NCI-H1417 treated with DMSO at 0.1 percent for 48 hours (cell line): ENCODE measurements around the gene KSR1.

Experiments used
- DNase-seq: peaks from one replicate; lab custom pipeline; 2025; lab: John Stamatoyannopoulos, UW

The KSR1 gene

DNA sequence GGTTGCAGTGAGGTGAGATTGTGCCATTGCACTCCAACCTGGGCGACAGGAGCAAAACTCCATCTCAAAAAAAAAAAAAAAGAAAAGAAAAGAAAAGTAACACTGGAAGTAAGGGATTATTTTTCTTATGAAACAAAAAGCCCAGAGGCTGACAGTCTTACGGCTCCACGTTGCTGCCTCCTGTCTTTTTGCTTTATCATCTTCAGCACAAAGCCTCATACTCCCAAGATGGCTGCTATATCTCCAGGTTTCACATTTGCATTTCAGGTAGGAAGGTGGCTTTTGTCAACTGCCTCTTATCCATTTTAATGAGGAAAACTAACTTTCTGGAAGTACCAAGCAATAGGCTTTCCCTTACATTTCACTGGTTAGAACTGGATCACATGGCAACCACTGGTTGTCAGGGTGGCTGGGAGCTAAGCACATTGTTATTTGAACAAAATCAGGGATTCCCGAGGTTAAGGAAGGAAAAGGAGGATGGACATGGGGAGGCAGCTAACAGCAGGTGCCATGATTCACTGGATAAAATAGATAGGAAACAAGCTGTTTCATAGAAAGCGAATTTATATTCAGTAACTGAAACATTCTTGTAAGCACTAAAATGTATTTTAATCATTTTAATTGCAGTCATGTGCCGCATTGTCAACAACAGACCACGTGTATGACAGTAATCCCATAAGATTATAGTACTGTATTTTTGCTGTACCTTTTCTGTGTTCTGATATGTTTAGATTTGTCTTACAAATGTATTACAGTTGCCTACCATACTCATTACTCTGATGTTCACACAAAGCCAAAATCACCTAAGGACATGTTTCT is 58.6 kb downstream of the KSR1 start:
- DNase-seq, result no peak

DNA sequence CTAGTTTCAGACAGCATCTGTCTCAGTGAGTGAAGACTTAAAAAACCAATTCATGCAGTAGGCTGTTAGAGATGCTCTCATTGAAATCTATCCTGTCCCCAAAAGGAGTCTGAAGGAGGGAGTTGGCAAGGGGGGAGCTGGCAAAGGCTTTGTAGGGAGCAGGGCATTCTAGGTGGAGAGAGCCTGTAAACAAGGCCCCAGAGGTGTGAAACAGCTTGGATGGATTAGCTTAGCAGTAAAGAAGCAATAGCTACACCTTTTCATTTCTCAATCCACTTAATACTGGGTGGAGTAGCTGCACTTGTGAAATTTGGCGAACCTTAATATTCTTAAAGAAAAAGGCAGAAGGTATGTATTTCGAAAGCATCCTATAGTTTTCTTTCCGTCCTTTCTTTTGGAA is 61.8 kb downstream of the KSR1 start:
- no peak for DNase-seq

DNA sequence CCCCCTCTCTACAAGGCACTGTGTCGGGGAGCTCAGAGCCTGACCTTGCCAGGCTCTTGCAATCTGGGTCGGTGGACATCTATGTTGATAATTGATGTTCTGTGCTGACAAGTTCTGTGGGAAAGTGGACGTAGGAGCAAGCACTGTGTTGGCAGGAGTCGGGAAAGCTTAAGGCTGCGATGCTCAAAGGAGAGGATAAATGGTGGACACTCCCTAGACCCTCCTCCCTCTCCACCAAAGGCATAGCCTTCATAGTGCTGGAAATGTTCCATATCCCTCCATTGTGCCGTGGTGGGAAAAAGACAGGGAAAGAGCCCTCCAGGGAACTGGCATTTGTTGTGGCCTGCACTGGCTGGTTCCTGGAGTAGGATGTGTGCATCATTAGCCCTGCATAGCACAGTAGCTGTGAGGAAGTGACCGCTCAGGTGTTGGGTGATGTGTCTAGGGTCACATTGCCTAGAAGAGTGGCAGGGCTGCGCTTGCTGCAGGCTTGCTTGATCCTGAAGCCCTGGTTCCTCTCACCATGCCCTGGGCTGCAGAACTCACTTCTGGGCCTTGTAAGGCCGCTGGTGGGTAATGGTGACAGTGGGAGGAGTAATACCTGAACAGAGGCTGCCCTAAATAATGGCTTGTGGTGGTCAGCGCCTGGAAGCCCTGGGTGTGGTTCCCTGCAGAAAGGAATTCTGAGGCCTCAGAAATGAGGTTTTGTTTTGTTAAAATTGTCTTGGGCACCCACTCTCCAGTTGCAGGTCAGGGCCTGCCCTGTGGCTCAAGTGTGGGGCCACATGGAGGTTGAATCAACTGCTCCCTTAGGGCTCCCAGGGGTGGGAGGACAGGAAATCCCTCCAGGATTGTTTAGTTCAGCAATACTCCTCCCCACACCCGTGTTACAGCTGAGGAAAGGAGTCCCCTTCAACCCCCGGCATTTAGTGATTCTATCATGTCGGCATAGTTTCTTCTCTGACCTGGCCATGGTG is 62.6 kb downstream of the KSR1 start:
- DNase-seq, result no peak

DNA sequence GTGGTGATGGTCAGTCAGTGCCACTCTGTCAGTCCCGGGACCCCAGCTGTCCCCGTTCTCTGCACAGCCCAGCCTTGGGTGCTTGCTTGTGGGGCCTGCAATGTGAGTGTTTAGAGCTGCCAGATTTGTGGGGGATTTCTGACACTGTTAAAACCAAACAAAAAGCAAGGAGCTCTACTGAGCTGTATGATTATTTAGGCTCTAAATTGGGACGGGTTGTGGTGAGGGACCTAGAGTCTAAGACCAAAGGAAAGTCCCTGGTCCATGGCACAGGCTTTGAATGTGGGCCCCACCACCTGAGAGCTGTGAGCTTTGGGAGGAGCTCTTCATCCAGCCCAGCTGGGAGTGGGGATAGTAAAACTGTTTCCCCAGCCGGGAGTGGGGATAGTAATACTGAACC is 63.3 kb downstream of the KSR1 start:
- DNase-seq, result no peak

DNA sequence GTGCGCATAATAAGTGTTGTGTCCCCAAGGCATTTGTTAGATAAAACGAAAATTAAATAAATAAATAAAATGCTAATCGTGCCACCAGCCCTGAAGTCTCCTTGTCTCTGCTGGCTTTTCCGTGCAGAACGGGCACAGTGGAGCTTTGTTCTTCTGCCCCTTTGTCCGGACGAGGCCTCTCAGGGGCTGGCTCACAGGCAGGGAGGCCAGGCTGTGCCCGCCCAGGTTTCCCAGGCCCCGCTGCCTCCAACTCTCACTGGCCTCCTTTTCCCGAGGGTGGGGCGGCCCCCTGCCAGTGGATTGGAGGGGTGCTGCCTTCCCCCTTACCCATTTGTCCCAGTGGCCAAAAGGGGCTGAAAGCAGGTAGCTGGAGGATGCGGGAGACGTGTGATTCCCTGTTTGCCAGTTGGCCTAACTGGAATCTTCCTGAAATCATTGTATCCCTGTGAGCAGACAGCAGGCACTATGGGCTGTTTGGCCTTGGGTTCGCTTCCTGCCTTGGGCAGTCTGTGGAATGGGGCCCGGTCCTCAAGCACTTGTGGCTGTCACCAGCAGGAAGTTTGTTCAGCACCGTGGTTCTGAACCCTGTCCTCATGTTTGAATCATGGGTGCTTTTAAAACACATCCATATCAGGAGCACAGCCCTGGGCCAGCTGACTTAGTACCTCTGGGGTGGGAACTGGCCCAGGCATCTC is 64.4 kb downstream of the KSR1 start:
- no peak for DNase-seq

DNA sequence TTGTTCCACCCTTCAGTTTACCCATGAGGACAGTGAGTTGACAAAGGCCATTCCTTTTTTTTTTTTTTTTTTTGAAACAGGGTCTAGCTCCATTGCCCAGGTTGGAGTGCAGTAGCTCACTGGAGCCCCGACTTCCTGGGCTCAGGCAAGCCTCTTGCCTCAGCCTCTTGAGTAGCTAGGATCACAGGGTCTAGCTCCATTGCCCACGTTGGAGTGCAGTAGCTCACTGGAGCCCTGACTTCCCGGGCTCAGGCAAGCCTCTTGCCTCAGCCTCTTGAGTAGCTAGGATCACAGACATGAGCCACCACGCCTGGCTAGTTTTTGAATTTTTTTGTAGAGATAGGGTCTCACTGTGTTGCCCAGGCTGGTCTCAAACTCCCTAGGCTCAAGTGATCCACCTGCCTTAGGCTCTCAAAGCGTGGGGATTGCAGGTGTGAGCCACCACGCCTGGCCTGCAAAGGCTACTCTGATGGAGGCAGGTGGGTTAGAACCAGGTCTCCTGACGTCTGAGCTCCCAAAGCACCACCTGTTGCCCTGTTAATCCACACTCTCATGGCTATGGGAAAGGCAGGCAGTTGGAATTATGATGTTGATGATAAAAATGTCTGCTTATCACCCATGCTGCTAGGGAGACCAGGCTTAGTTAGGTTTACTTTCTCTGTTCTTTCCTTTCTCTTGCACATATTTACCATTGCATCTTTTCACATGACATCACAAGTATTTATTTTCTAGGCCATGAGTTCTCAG is 65.2 kb downstream of the KSR1 start:
- DNase-seq, result no peak

DNA sequence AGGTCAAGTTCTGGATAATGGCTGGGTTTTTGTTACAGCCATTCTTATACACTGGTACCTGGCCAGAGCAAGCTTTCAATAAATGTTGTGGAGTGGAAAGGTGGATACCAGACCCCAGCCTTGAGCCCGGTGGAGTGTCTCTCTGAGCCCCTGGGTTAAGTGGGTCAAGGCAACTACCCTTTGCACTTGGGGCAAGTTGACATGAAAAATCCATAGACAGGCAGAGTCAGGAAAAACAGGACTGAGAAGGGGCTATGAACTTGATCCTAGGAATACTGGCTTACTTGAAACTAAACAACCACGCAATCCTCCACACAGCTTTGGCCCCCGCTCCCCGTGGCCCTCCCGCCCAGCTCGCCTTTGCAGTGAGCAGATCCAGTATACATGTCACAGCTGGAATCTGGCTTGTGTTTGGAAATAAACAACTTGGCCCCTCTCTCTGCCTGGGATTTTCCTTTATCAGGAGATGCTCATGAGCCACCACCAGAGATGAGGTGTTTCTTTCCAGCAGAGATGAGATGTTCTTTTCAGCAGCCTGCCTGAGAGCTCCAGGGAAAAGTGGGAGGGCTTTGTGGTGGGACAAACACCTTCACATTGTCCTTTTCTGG is 65.9 kb downstream of the KSR1 start:
- no peak for DNase-seq

DNA sequence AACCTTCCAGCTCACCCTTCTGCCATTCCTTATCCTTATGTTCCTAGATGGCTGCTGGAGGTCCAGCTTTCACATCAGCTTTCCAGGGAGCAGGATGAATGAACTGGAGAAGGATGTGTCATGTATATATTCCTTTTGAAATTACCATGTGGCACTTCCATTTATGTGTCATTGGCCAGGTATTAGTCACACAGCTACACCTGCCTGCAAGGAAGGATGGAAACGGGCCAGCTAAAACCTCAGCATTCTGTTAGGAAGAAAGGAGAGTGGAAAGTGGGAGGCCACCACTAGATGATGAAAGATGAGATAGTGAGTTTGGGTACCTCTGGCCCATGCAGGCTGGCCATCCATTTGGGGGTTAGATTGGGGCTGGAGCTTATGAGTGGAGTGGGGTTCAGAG is 67.5 kb downstream of the KSR1 start:
- DNase-seq, result no peak

DNA sequence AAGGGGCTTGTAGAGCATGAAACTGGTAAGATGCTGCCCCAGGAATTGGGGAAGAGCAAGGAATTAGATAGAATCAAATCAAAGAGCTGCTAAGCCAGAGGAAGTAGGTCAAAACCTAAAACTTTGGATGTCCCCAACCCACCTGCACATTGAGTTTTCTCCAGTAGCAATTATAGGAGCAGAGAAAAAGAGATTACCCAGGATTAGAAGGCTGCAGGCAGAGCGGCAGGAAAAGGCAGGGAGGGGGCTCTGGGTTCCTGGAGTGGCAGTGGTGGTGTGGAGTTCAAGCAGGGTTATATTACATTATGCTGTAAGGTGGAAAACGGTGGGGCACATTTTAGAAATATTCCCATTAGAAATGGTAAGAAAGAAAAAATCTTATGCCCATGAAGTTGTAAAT is 68.3 kb downstream of the KSR1 start:
- no peak for DNase-seq

DNA sequence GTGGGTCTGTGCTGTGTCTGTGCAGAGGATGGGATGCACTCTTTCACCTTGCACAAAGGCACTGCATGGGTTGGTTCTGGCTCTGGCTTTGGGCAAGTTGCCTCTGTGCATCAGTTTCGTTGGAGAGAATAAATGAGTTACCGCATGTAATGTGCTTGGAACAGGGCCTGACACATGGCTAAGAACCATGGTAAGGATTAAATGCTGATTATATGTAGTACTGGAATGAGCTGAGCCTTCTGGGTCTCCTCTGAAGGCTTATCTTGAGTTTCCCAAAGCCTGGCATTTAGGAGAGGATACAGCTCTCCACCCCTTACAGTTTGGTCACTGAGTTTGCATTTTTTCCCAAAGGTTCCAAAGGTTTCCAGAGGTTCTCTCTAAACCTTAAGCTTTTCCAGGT is 69.1 kb downstream of the KSR1 start:
- no peak for DNase-seq

DNA sequence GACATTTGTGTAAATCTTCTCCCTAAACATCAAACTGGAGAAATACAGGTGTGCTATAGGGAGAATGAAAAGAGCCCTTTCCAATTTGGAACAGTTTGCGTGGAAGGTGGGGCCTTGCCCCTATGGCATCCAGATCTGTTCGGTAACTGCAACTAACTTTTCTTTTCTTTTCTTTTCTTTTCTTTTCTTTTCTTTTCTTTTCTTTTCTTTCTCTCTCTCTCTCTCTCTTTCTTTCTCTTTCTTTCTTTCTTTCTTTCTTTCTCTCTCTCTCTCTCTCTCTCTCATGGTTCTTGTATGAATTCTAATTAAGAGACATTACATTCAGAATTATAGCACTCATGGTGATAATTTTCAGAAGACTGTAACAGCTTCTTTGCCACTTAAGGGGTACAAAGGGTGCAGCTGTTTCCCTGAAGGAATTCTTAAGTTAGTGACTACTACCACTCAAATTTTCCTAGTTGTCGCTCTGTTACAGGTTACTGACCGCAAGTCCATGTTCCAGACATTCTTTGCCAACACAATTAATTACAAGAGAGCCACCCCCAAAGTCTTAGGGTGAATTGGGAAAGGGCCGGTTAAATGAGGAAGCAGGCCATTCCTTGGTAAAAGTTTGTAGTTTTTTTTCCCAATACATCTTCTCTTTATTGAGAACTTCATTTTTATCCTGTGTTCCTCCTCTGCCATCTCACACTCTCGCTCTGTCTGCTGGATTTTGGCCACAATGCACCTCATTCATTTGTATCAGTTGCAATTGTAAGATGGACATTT is 69.8 kb downstream of the KSR1 start:
- no peak for DNase-seq

DNA sequence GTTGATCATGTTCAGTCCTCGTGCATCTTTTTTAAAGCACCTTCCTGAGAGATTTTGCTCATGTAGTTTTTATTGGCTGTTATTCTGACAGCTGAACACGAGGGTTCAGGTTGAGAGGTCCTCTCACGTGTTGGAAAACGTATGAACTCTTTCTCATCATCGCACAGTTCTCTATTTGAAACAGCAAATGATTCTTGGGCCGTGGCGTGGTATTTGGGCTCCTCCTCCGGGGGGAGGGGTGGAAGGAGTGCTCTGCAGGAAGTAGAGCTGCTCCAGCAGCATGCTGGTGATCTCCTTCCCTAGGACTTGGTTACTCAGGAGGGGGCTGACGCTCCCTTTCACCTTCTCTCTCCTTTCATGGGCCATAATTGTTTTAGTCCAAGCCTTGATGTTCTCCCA is 70.4 kb downstream of the KSR1 start:
- DNase-seq, result no peak

DNA sequence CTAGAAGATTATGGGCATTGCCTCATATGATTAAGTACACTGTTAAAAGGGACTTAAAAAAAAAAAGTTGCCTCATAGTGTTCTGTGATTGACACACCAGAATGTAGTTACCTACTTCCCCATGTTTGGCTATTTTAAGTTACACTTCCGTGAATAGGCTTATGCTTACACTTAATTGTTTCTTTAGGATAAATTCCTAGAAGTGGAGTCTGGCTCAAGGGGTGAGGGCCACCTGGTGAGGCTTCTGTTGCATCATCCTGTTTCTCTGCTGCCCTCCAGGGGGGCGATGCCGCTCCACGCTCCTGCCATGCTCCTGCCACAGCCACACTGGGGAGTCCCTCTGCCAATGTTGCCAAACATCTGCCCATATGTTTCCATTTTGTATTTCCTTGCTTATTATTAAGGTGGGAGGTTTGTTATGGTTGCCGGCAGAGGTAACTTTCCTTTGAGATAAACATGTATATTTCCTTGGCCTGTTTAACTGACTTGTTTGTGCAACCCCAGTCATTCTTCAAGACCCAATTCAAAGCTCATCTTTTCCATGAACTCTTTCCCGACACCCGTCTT is 73.1 kb downstream of the KSR1 start:
- no peak for DNase-seq

DNA sequence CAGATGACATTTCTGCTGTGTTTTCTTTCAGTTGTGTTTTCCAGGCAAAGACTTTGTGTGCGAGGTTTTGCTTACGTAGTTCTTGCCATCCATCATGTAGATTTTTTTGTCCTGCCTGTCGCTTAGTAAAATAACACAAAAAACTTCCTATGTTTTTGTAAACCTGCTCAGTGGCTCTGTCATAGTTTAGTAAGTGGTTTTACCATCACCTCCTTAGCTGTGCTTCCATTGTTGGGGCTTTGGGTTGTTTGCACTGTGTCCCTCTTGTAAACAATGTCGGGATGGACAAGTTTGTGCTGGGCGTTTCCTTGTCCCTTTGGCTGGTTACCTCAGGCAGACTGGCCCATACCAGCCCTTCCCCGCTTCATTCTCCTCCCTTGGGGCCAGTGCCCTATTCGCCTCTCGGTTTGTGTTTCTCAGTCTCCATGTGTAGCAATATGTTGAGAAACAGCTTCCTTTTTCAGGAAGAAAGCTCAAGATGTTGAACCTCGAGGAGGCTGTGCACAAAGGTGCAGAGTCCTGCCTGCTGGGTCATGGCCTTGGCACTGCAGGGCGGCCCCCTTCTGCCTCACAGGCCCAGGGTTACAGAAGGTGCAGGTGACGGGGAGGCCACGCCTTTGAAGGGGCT is 74.6 kb downstream of the KSR1 start:
- DNase-seq, result no peak

DNA sequence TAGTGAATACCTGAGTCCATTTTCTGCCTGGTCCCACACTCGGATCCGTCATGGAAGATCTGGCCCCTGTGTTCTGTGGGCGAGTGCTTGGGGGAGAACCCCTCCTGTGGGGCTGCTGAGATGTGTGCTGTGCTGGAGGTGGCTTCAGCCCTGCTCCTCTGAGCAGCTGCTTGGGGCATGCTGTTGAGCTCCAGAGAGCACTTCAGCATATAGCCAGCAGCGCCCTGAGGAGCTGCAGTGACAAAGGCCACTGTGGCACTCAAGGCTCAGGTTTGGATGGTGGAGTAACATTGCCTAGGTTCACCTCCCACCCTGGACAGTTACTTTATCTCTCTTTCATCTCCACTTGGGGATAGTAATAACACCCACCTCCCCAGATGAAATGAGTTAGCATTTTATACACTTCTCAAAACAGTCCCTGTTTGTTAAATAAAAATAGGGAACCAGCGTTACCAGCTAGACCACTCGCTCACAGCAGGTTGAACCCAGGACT is 75.3 kb downstream of the KSR1 start:
- DNase-seq, result no peak

DNA sequence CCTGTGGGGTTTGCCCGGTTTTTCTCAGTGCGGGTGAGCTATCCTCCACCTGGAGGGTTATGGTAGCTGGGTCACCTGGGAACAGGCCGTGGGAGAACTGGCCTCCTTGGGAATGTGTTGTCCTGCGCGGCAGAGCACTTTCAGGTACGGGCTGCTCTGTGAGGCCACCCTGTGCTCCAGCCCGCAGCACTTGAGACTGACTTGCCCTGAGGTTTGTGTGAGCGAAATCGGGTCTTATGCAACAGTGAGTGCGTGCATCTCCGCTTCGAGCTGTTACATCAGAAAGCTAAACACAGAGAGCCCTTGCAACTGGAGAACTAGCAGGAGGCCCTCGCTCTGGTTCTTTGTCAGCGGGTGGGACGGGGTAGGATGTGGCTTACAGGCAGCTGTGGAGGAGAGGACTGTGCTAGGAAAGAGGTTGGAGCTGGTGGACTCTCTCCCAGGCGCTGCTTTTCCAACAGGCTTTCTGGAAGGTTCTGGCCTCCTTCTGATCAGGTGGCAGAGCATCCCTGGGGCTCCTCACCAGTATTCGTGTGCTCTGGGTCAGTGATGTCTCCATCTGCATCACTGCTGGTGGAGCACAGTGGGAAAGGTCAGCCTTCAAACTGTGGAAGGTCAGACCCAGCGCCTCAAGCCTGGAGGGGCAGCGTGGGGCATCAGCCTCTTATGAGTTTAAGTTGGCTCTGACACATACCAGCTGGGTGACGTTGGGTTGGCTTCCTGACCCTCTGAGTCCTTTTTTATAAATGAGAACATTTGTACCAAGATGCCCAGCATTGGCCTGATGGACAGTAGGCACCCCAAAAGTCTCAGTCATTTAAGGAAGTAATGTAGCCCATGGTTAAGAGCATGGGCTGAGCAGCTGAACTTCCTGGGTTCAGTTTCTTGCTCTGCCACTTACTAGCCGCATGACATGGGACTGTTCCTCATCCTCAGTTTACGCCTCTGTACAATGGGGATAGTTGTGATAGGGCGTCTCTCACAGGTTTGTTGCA is 76.3 kb downstream of the KSR1 start:
- DNase-seq, result no peak

DNA sequence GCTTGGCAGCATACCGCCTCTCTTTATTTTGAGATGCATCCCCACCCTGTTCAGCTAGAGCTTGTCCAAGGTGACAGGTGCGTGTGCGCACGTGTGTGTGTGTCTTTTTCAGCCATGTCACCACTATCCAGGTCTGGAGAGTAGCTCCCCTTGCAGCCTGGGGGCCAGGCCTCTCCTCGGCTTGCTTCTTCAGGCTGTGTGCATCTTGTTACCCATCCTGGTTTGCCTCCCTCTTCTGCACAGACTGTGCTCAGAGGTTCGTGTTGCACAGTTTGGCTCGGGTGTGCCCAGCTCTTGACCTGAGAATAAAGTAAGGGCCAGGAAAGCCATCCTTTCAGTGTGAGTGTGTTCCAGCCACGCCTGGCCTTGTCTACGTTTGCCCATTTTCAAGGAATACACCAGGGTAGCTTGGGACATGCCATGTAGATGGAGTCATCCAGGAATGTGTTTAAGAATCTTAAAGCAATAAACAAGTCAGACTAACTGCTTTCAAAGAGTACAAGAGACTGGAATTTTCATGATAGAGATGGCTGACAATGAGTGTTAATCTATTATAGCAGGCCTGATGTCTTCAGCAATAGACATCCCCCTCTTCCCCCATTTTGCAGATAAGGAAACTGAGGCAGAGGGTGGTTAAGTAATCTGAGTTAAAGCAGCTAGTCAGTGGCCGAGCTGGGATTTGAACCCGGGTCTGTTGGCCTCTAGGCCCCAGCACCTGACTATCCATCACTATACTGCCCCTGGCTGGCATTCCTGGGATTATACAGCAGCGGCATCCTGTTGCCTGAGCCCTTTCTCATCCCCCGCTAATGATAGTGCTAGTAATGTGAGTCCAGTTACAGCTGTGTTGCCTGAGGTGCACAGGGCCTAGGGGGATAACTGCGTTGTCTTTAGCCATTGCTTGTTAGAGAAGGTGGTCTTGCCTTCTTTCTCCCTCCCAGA is 77.9 kb downstream of the KSR1 start:
- DNase-seq, result no peak
